Measurements from ENCODE around the gene HPSE2. TPM values are rescaled to one million over a fixed set of nuclear protein-coding genes. Genes with fewer than 3 reads are reported as not detected.

HPSE2 gene
- total RNA-seq, 1 experiment from 2014 or later = 0.20 TPM

DNA sequence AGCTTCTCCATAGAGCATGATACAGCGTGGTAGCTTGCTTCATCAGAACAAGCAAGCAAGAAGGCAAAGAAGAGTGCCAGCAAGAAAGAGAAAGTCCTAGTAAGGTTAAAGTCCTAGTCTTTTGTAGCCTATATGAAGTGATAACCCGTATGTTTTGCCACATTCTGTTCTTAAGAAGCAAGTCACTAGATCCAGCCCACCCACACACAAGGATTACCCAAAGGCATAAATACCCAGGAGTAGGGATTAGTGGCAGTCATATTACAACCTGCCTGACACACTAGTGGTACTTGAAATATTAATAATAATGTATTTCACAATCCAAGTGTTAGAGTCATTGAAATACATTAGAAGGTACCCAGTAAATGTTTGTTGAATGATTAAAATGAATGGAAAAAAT, 285.5 kb downstream of the HPSE2 start:
- H3K14ac ChIP-seq (ENCODE audit: insufficient read depth, low read length) = no peak overlapping the region
- Mint-ChIP-seq H3K4me1 (no peaks in the 10 kb centered on the region), H3K36me3 (ENCODE audit: insufficient read depth in 1 of 3, low read depth in 3 of 3) (no peaks in the 10 kb centered on the region; a peak in 1 of 7 replicates), H3K27ac (no peak overlapping the region), H3K27me3 (ENCODE audit: low read depth) (no peaks in the 10 kb centered on the region; the same call in 1 of the 2 replicates), H3K9me3 (no peaks in the 10 kb centered on the region), H3K4me3 (no peak overlapping the region)
- no peaks in the 10 kb centered on the region for H3K79me1 ChIP-seq (ENCODE audit: insufficient read depth, low read depth, low read length, poor library complexity, severe bottlenecking)
- no peak overlapping the region for H2AFZ ChIP-seq (ENCODE audit: low read length)
- H4K20me1 ChIP-seq (ENCODE audit: control insufficient read depth, insufficient read depth, insufficient read length) = no peaks in the 10 kb centered on the region
- H3K27me3 ChIP-seq (ENCODE audit: insufficient read depth, low read length) = no peaks in the 10 kb centered on the region; the same call in 1 of the 2 replicates
- no peak overlapping the region for H4K91ac ChIP-seq (ENCODE audit: insufficient read length, low read depth, low read length)
- H3K56ac ChIP-seq (ENCODE audit: insufficient read length, low read depth, low read length) = no peak overlapping the region
- no peak overlapping the region for H3K23ac ChIP-seq (ENCODE audit: insufficient read length, low read depth, low read length)
- H2BK15ac ChIP-seq (ENCODE audit: low read depth, low read length) = no peak overlapping the region
- H3K79me2 ChIP-seq (ENCODE audit: insufficient read depth, low read length) = no peaks in the 10 kb centered on the region
- H2BK5ac ChIP-seq (ENCODE audit: insufficient read length, low read length) = no peak overlapping the region
- DNase-seq = no peak
- H2BK12ac ChIP-seq (ENCODE audit: insufficient read length, low read depth, low read length) = no peak overlapping the region
- no peak overlapping the region for H2BK120ac ChIP-seq (ENCODE audit: low read depth, low read length, poor library complexity, severe bottlenecking)
- no peak overlapping the region for H3K9ac ChIP-seq (ENCODE audit: extremely low read depth, insufficient read length, low read length)
- no peak overlapping the region for H4K5ac ChIP-seq (ENCODE audit: insufficient read length, low read depth, low read length)
- H3K4me1 ChIP-seq (ENCODE audit: insufficient read depth, low read length) = no peaks in the 10 kb centered on the region
- no peak overlapping the region for H2BK20ac ChIP-seq (ENCODE audit: low read depth, low read length, poor library complexity, severe bottlenecking)
- no peaks in the 10 kb centered on the region for H3K9me3 ChIP-seq (ENCODE audit: control insufficient read depth, low read depth, low read length)
- H3K23me2 ChIP-seq (ENCODE audit: insufficient read length, low read depth, low read length, poor library complexity, severe bottlenecking) = no peaks in the 10 kb centered on the region
- no peak overlapping the region for H4K8ac ChIP-seq (replicated peaks; ENCODE audit: insufficient read length, low read depth, low read length)
- H3K27ac ChIP-seq (ENCODE audit: insufficient read length, low read depth, low read length) = no peak overlapping the region
- TF ChIP-seq, protein P1, sequence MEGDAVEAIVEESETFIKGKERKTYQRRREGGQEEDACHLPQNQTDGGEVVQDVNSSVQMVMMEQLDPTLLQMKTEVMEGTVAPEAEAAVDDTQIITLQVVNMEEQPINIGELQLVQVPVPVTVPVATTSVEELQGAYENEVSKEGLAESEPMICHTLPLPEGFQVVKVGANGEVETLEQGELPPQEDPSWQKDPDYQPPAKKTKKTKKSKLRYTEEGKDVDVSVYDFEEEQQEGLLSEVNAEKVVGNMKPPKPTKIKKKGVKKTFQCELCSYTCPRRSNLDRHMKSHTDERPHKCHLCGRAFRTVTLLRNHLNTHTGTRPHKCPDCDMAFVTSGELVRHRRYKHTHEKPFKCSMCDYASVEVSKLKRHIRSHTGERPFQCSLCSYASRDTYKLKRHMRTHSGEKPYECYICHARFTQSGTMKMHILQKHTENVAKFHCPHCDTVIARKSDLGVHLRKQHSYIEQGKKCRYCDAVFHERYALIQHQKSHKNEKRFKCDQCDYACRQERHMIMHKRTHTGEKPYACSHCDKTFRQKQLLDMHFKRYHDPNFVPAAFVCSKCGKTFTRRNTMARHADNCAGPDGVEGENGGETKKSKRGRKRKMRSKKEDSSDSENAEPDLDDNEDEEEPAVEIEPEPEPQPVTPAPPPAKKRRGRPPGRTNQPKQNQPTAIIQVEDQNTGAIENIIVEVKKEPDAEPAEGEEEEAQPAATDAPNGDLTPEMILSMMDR (conservative IDR thresholded peaks at IDR 0.05) = no peak
- WGBS (ENCODE audit: extremely low coverage, insufficient read length, low lambda C conversion rate) = no CpG with 5 or more reads among the region's 2 CpGs
- H3T11ph ChIP-seq (ENCODE audit: low read length) = no peak overlapping the region
- no peak overlapping the region for H3K18ac ChIP-seq (ENCODE audit: insufficient read length, low read depth, low read length)
- no peak overlapping the region for H2AK5ac ChIP-seq (ENCODE audit: insufficient read length, low read length)
- H3K4me2 ChIP-seq (ENCODE audit: insufficient read depth, insufficient read length, low read length) = no peak overlapping the region
- H3K4ac ChIP-seq (ENCODE audit: low read depth, low read length) = no peak overlapping the region
